HepG2 (cell line): Measurements from ENCODE around the gene SUSD6. TPM values are rescaled to one million over a fixed set of nuclear protein-coding genes. Genes with fewer than 3 reads are reported as not detected.

Experiments
- ATAC-seq: fragments of 200-7000 bp; cut with Tn5 transposase; 3 replicates; pipeline ENCODE4 v1.9.1; 2020; ENCODE audit warnings: mild to moderate bottlenecking, moderate library complexity
- BruUV-seq: library from RNA; stranded (reverse); fragments of 400-500 nt; replicated peaks from 2 replicates; lab custom pipeline; 2021; lab: Mats Ljungman, UMichigan
- CTCF ChIA-PET: fragments of 300-600 bp; formaldehyde crosslinking; extraction: SDS; loops from one replicate; lab custom pipeline; 2021; ENCODE audit warnings: low total read pairs, inconsistent platforms, low intra/inter-chr PET ratio; lab: Yijun Ruan, JAX
- POLR2A ChIA-PET: fragments of 350-600 bp; sonication (Branson Sonifier 250); formaldehyde crosslinking; loops from one replicate; lab custom pipeline; 2020; ENCODE audit warnings: antibody characterized with exemption, inconsistent platforms; lab: Yijun Ruan, JAX
- DNase-seq: peaks from one replicate; pipeline ENCODE4 v3.0.0-alpha.2; 2015; ENCODE audit warnings: low spot score
- FAIRE-seq: peaks from 3 replicates; lab custom pipeline; 2011; peaks lifted over from hg19 to GRCh38; lab: Jason Lieb, UNC
- H2AFZ ChIP-seq: one replicate; pipeline ENCODE4 v1.6.1; 2011; ENCODE audit warnings: low read length, inconsistent platforms
- H3K27ac ChIP-seq: fragments of 300-600 bp; 3 replicates; pipeline ENCODE4 v1.8.0; 2011; ENCODE audit warnings: mixed run types, mild to moderate bottlenecking, mixed read lengths, low read length, inconsistent platforms; ENCODE audit not compliant: insufficient read depth; ENCODE audit errors: extremely low read length
- H3K27me3 ChIP-seq, 2 experiments: fragments of 200-600 bp in 1 of 2; 2 replicates in 1 of 2; 3 replicates in 1 of 2; pipeline versions ENCODE4 v1.6.0 to v1.8.0; 2011; ENCODE audit warnings: low read length in 2 of 2, mild to moderate bottlenecking in 2 of 2, moderate library complexity in 2 of 2, inconsistent platforms in 1 of 2; ENCODE audit not compliant: insufficient read depth in 2 of 2, control insufficient read depth in 1 of 2
- H3K36me3 ChIP-seq, 2 experiments: fragments of 200-600 bp in 1 of 2; replicated peaks in 1 of 2; 2 replicates in 1 of 2; 3 replicates in 1 of 2; pipeline versions ENCODE4 v1.5.1 to v1.8.0; 2011; ENCODE audit warnings: low read length in 2 of 2, inconsistent platforms in 1 of 2; ENCODE audit not compliant: insufficient read depth in 2 of 2, control insufficient read depth in 1 of 2
- H3K4me1 ChIP-seq: 2 replicates; pipeline ENCODE4 v1.5.1; 2012; ENCODE audit warnings: low read length, inconsistent platforms; ENCODE audit not compliant: insufficient read depth
- H3K4me2 ChIP-seq: 2 replicates; pipeline ENCODE4 v1.6.0; 2011; ENCODE audit warnings: low read depth, low read length, inconsistent platforms
- H3K4me3 ChIP-seq, 3 experiments: fragments of 200-600 bp in 1 of 3; sonication (generic), shearing (Covaris generic) in 1 of 3; replicated peaks in 1 of 3; 2 replicates each; pipeline ENCODE4 v1.5.1; 2011 to 2016; ENCODE audit warnings: low read length in 3 of 3, inconsistent platforms in 2 of 3, low read depth in 2 of 3, mild to moderate bottlenecking in 2 of 3, control low read depth in 1 of 3, mixed read lengths in 1 of 3; ENCODE audit not compliant: insufficient read depth in 1 of 3
- H3K79me2 ChIP-seq: one replicate; pipeline ENCODE4 v1.6.1; 2011; ENCODE audit warnings: low read length, inconsistent platforms; ENCODE audit not compliant: insufficient read depth
- H3K9ac ChIP-seq: 2 replicates; pipeline ENCODE4 v1.6.0; 2011; ENCODE audit warnings: mild to moderate bottlenecking, low read depth, low read length, inconsistent platforms; ENCODE audit not compliant: insufficient read depth
- H3K9me3 ChIP-seq: 2 replicates; pipeline ENCODE4 v1.5.1; 2012; ENCODE audit warnings: mild to moderate bottlenecking, low read length
- H4K20me1 ChIP-seq: 2 replicates; pipeline ENCODE4 v1.6.0; 2011; ENCODE audit warnings: inconsistent platforms, mild to moderate bottlenecking, low read length, moderate library complexity; ENCODE audit not compliant: insufficient read depth
- ARID5B ChIP-seq: IDR thresholded peaks from 2 replicates; pipeline ENCODE4 v1.4.0; 2020; ENCODE audit warnings: mild to moderate bottlenecking, missing genetic modification reagents
- CHCHD3 ChIP-seq: sonication (generic); formaldehyde crosslinking; IDR thresholded peaks from 2 replicates; pipeline ENCODE4 v1.8.0; 2022; ENCODE audit warnings: mild to moderate bottlenecking, missing genetic modification reagents, moderate library complexity
- FOSL2 ChIP-seq: sonication (generic); formaldehyde crosslinking; IDR thresholded peaks from 2 replicates; pipeline ENCODE4 v1.4.0; 2020; ENCODE audit warnings: missing genetic modification reagents
- FOXA3 ChIP-seq: IDR thresholded peaks from 2 replicates; pipeline ENCODE4 v1.6.1; 2016; ENCODE audit warnings: missing genetic modification reagents, missing compliant biosample characterization
- FOXP1 ChIP-seq, 2 experiments: fragments of 450-650 bp in 1 of 2; IDR thresholded peaks; 2 replicates each; pipeline ENCODE4 v1.6.1; 2017 to 2018; ENCODE audit warnings: antibody characterized with exemption in 1 of 2
- KAT8 ChIP-seq: IDR thresholded peaks from 2 replicates; pipeline ENCODE4 v1.6.1; 2016; ENCODE audit warnings: missing genetic modification reagents, missing compliant biosample characterization
- SAP130 ChIP-seq: IDR thresholded peaks from 2 replicates; pipeline ENCODE4 v1.6.1; 2016; ENCODE audit warnings: low read depth
- SOX13 ChIP-seq, 3 experiments: fragments of 450-650 bp in 1 of 3; sonication (generic) in 1 of 3; formaldehyde crosslinking in 1 of 3; IDR thresholded peaks in 2 of 3; conservative IDR thresholded peaks in 1 of 3; 2 replicates each; pipeline versions ENCODE4 v1.5.0 to v1.6.1; 2016 to 2020; ENCODE audit warnings: antibody characterized with exemption in 1 of 3, mild to moderate bottlenecking in 1 of 3, missing compliant biosample characterization in 1 of 3, missing genetic modification reagents in 1 of 3, moderate library complexity in 1 of 3
- SOX5 ChIP-seq: IDR thresholded peaks from 2 replicates; pipeline ENCODE4 v1.6.1; 2016; ENCODE audit warnings: borderline replicate concordance
- SP4 ChIP-seq: sonication (generic); formaldehyde crosslinking; IDR thresholded peaks from 2 replicates; pipeline ENCODE4 v1.8.1; 2023; ENCODE audit warnings: mild to moderate bottlenecking, missing genetic modification reagents
- STAG1 ChIP-seq: sonication (generic); formaldehyde crosslinking; IDR thresholded peaks from 2 replicates; pipeline ENCODE4 v1.4.0; 2020; ENCODE audit warnings: missing genetic modification reagents
- THAP11 ChIP-seq: IDR thresholded peaks from 2 replicates; pipeline ENCODE4 v1.6.1; 2016; ENCODE audit warnings: missing biosample characterization, missing genetic modification reagents
- ZNF12 ChIP-seq: sonication (generic); formaldehyde crosslinking; IDR thresholded peaks from 2 replicates; pipeline ENCODE4 v1.5.0; 2020; ENCODE audit warnings: missing genetic modification reagents
- ZNF207 ChIP-seq: fragments of 450-650 bp; IDR thresholded peaks from 2 replicates; pipeline ENCODE4 v1.6.1; 2016; ENCODE audit warnings: antibody characterized with exemption, borderline replicate concordance
- ZNF382 ChIP-seq: sonication (generic); formaldehyde crosslinking; IDR thresholded peaks from 2 replicates; pipeline ENCODE4 v1.5.0; 2020; ENCODE audit warnings: missing genetic modification reagents, mild to moderate bottlenecking, borderline replicate concordance
- ZNF703 ChIP-seq: sonication (generic); formaldehyde crosslinking; IDR thresholded peaks from 2 replicates; pipeline ENCODE4 v1.5.1; 2020; ENCODE audit warnings: missing genetic modification reagents, mild to moderate bottlenecking, moderate library complexity, borderline replicate concordance
- WGBS: methylation state at CpG from one replicate; pipeline ENCODE4 v1.1.6; 2017; ENCODE audit warnings: low lambda C conversion rate; 5-methylcytosine and 5-hydroxymethylcytosine counted together
- in situ Hi-C: cut with HindIII; loops from 2 replicates; pipeline ENCODE4 v1.10.0; 2017; ENCODE audit warnings: low pct_unique_long_range_greater_than_20kb; ENCODE audit not compliant: extremely low pct_ligation_motif_present
- intact Hi-C: fragments of 100-400 bp; cut with micrococcal nuclease; formaldehyde crosslinking; loops from one replicate; pipeline ENCODE4 v1.10.0; 2022; ENCODE audit not compliant: unreplicated experiment
- polyA plus RNA-seq, 8 experiments: library from polyadenylated mRNA; depleted of rRNA in 3 of 8; stranded (reverse) in 7 of 8; unstranded in 1 of 8; fragments of >200 nt; fragmentation: Illumina TruSeq in 4 of 8; extraction: Trizol in 4 of 8; gene quantifications; 2 replicates each; pipeline versions ENCODE4 v1.2.1 to v1.2.3, GENCODE V29; 2011 to 2016; ENCODE audit warnings: low read depth in 4 of 8, missing spikeins in 1 of 8, mixed read lengths in 1 of 8; ENCODE audit not compliant: insufficient read depth in 1 of 8
- total RNA-seq, 5 experiments: library from RNA; depleted of rRNA; stranded (reverse); fragments of >200 nt; fragmentation: Illumina TruSeq; extraction: Trizol; gene quantifications; 2 replicates each; pipeline ENCODE4 v1.2.3, GENCODE V29; 2016; ENCODE audit warnings: low read depth in 1 of 5
- TF ChIP-seq, protein P1 (sequence below): IDR thresholded peaks from 2 replicates; pipeline ENCODE4 v1.6.1; 2018; ENCODE audit warnings: missing genetic modification reagents
- TF ChIP-seq, protein P2 (sequence below): sonication (generic); formaldehyde crosslinking; IDR thresholded peaks from 2 replicates; pipeline ENCODE4 v1.8.0; 2022; ENCODE audit warnings: missing genetic modification reagents, mild to moderate bottlenecking, borderline replicate concordance

The SUSD6 gene
- total and polyA plus RNA-seq, 2 of the 13 experiments (the other 11 are each of a cell fraction or from before 2014, with no cell fraction given): 7.2 to 7.4 TPM

- no peak for FAIRE-seq
- Histone ChIP-seq H3K27me3 (no peaks in the 10 kb centered on the region), H3K36me3 (no peaks in the 10 kb centered on the region), H3K4me2 (no peak overlapping the region), H3K4me1 (peaks cover 54% of the 10 kb centered on the region), H3K9me3 (no peaks in the 10 kb centered on the region), H3K27ac (no peak overlapping the region), H3K4me3 (no peak overlapping the region), H3K9ac (no peak overlapping the region), H2AFZ (no peak overlapping the region), H3K79me2 (peaks cover 5% of the 10 kb centered on the region), H4K20me1 (no peaks in the 10 kb centered on the region)
- in situ Hi-C loops (no loop called here), intact Hi-C loops (no loop called here)
- no peak for ATAC-seq
- DNase-seq: no peak
- CTCF ChIA-PET: no interaction called here
- 88% methylated on average over 2 of the region's 2 CpGs for WGBS
- POLR2A ChIA-PET: no interaction called here
- no TSS peak for BruUV-seq
- peak; percentile 45; the same call in 1 of the 2 replicates for TF ChIP-seq SOX5 (CRISPR knock-in tag)
- TF ChIP-seq FOXP1 (IDR thresholded peaks at IDR 0.05): no peak
- 0 out of 2 replicates have a peak, but pooled peaks have one; percentile 35 for TF ChIP-seq FOXP1 (CRISPR knock-in tag; IDR thresholded peaks at IDR 0.05)
- no peak for TF ChIP-seq SP4 (CRISPR knock-in tag)
- TF ChIP-seq, protein P1, sequence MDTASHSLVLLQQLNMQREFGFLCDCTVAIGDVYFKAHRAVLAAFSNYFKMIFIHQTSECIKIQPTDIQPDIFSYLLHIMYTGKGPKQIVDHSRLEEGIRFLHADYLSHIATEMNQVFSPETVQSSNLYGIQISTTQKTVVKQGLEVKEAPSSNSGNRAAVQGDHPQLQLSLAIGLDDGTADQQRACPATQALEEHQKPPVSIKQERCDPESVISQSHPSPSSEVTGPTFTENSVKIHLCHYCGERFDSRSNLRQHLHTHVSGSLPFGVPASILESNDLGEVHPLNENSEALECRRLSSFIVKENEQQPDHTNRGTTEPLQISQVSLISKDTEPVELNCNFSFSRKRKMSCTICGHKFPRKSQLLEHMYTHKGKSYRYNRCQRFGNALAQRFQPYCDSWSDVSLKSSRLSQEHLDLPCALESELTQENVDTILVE (CRISPR knock-in tag): no peak
- TF ChIP-seq, protein P2, sequence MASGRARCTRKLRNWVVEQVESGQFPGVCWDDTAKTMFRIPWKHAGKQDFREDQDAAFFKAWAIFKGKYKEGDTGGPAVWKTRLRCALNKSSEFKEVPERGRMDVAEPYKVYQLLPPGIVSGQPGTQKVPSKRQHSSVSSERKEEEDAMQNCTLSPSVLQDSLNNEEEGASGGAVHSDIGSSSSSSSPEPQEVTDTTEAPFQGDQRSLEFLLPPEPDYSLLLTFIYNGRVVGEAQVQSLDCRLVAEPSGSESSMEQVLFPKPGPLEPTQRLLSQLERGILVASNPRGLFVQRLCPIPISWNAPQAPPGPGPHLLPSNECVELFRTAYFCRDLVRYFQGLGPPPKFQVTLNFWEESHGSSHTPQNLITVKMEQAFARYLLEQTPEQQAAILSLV (CRISPR knock-in tag): no peak
- no peak for TF ChIP-seq ZNF382
- TF ChIP-seq STAG1 (CRISPR knock-in tag): no peak
- no peak for TF ChIP-seq SOX13 (IDR thresholded peaks at IDR 0.05)
- 0 out of 4 replicates have a peak, but pooled peaks of 1 of the 2 experiments have one; percentile 20 for TF ChIP-seq SOX13 (CRISPR knock-in tag; conservative IDR thresholded peaks at IDR 0.05 in 1 of 2, IDR thresholded peaks at IDR 0.05 in 1 of 2)
- TF ChIP-seq ZNF703 (CRISPR knock-in tag): no peak
- TF ChIP-seq THAP11 (CRISPR knock-in tag): no peak
- peak; percentile 47 for TF ChIP-seq FOSL2 (CRISPR knock-in tag)
- peak; percentile 25; the same call in 1 of the 2 replicates for TF ChIP-seq SAP130
- TF ChIP-seq KAT8: no peak
- TF ChIP-seq CHCHD3 (CRISPR knock-in tag): no peak
- no peak for TF ChIP-seq ZNF207
- TF ChIP-seq ARID5B (CRISPR knock-in tag): peak; percentile 36; the same call in 1 of the 2 replicates
- peak; percentile 55; the same call in 1 of the 2 replicates for TF ChIP-seq FOXA3 (CRISPR knock-in tag)
- peak; percentile 90 for TF ChIP-seq ZNF12
Measured at GRCh38 chr14:69666690-69667211, 55.4 kb downstream of the SUSD6 start.
